HG02623 (cell line): ENCODE results near the gene TP63.

Experiments
- ATAC-seq: cut with Tn5 transposase; IDR thresholded peaks from one replicate; pipeline ENCODE4 v1.9.1; 2021; ENCODE audit warnings: moderate library complexity; ENCODE audit not compliant: unreplicated experiment

TP63 gene

DNA sequence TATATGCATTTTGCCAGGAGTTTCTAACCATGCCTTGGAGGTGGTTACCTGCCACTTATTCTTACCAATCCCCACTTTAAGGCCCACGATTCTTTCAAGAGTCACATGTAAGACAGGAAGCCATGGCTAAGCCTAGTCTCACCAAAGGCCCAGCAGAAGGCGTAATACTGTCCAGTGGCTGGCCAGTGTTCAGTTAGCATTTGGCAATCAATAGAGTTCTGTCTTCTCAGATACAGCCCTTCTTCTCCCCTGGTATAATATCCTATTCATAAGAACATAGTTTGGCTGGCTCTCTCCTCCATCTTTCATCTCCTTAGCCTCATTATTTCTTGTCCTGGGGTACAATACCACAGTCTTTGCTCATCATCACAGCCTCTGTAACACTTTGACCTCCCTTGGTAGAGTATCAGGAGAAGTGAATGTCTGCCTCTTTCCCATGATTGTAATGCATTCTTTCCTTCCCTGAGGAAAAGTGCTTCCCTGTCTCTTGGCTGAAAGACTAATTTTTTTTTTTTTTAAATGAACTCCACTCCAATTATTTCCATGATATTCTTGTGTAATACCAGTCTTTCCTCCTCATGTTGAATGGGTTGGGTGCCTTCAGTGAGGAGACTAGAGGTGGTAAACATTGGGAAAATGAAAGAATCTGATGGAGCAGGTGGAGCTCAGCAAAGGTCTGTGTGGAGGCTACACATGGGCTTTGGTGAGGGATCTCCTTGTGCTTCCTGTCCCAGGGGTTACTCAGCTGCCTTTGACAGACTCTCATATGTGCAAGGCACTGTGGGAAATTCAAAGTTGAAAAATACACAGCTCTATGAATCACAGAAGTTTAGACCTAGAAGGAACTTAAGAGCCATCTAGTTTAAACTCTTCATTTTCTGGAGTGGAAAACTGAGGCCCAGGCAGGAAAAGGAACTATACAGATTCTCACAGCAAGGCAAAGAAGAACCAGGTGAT, 271.3 kb downstream of the TP63 start:
- ATAC-seq, result no peak

DNA sequence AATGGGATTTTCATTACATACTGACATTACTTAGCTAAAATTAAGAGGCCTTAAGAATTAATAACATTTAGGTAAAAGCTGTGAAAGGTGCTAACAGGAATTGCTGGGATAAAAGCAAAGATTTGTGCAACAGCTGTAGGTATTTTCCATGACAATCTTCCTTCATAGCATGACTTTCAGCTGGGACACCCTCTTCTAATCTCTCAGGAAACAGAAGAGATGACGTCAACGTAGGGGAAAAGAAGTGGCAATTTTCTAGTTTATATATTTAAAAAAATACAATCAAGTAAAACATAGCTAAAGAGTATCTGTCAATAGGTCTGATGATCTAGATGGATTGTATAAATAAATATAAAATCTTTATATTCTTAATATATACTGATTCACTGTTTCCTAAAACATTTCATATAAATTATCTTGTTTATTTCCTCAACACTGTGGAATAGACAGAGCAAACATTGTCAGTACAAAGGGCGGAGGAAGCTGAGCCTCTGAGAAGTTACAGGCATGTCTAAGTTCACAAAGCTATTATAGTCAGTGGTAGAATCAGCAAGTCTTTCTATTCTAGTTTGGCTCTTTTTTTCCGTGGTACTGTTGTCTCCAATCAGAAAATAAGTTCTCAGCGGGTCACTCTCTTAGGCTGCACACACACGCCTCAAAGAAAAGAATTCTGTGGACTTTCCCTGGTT, 272.5 kb downstream of the TP63 start:
- ATAC-seq, result no peak

DNA sequence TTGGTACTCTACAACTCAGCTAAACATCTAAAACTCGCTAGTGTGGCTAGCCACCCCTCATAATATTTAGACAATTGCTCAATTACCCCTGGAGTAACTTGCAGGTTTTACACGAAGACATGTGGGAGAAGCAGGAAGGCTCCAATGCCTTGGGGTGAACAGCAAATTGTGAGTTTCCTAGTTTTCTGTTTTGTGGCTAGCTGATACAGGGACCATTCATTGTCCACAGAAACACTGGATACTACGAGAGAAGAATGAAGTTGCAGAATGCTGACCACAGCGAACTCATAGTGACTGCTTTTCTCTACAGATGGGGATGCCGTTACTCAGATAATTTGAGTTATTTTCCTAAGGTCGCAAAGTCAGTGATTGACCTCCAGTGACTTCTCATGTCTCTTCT, 276.6 kb downstream of the TP63 start:
- no peak for ATAC-seq

DNA sequence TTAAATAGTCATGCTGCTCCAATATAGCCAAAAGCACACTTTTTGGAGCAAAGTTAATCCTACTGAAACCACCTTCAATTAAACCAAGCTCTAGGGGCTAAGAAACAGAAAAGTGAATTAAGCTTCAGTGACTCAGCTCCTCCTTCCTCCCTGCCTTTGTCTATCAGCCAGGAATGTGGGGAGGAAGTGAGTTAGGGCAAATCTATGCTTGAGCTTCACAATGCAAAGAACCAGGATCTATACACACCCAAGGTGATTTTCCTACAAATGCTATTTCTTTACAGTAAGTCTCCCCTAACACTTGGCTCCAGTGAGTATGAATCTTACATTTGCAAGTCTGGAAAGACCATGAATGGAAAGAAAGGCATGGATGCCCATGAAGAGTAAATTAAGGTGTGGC, 277.5 kb downstream of the TP63 start:
- no peak for ATAC-seq

DNA sequence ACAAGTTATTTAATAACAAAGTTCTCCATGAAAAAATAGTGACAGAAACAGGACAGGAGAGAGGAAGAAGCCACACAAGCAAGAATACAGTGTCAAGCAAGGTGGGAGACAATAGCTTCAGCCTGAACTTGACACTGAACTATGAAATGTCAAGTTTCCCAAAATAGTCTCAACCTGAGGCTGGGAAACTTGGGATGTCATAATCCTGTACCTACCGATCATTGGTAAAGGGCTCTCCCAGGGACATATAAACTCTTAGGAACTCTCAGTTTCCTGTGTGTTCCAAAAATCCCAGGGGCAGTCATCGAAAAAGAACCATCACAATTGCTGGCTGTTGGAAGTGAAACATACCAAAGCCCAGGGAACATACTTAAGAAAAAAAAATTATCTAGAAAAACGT, 277.9 kb downstream of the TP63 start:
- no peak for ATAC-seq

DNA sequence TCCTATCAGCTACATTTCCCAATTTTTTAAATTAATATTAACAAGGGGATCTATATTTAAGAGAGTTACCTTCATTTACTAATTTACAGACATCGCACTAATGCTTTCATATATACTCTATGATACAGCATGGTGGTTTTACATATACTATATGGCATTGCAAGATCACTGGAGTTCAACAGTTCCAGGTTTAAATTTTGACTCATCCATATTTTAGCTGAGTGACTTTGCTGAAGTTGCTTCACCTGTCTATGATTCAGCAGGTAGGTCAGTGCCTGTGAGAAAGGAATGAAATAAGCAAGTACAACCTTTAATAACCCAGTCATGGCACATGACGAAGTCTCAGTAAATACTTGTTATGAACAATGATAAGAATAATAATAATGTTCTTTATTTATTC, 278.4 kb downstream of the TP63 start:
- no peak for ATAC-seq

DNA sequence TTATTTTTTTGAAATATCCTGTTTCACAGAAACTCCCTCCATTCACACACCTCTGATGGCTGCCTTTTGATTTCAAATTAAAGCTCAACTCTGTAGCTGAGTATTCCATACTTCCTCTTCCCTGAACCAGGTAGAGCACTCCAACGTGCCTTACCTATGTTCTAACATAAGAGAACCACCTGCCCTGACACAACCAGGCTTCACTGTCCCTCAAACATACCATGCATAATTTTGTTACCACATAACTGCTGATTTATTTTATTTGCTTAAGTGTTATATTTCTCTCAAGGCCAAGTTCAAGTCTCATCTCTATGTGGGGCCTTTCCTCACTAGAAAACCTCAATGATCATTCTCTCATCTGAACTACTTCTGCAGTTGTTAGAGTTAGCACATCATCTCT, 279.8 kb downstream of the TP63 start:
- no peak for ATAC-seq

DNA sequence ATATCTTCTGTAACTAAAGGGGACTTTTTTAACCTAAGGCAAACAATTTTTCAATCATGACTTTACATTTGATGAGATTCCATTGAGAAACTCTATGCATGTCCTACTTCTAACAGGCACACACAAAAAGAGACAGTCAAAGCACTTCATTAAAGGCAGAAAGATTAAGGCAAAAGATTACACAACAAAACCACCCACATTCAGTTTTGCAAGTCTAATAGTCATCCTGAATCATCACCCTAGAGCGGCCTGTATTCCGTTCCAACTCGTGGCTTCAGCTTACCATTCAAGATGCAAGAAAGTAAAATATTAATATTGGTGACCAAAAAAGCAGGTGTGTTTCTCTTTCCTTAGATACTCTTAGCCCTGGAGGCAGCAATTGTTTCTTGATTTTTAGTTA, 283.6 kb downstream of the TP63 start:
- no peak for ATAC-seq

DNA sequence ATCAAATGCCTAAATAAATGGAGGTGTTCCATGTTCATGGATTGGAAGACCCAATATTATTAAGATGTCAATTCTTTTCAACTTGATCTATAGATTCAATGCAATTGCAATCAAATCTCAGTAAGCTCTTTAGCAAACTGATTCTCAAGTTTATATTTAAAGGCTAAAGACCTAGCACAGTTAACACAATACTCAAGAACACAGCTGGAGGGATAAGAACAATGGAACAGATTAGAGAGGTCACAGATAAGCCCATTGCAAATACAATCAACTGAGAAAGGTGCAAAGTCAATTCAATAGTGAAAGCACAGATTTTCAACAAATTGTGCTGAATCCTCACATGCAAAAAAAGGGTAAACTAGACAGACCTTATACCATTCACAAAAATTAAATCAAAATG, 290.6 kb downstream of the TP63 start:
- ATAC-seq, result no peak

DNA sequence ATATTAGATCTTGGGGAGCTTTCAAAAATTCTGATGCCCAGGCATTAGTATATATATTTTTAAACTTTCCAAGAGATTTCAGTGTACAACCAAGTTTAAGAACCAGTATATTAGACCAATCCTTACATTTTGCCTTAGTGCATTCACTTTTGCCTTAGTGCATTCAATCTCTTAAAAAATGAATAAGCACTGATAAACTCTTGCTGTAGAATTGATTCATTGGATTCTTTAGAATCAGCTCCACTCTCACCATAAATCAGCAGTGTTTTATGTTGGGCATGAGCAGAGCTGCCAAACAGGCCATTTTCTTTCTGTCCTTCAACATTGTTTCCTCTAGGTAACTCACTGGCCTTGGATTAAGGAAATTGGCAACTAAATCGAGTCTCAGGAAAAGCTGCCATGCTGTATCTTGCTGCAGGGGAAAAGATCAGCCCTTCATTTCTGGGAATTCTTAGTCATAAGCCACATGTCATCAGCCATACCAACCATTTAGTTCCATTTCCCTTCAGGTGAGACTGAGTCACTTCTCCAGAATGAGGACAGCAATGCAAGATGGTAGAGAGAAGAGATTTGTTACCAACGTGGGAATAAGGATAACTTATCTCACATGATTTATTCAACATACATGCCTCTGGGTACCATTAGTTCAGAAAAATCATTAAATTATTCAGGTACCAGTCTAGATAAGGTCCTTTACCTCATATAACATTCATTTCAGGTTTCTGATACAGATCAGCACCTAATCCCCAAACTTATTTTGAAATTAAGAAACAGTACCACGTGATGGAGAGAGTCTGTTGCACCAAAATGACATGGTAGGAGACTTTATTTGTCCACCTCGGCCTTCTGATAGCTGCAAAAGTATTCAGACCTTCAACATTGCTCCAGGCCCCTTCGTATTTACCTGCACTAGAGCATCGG, 297.0 kb downstream of the TP63 start:
- no peak for ATAC-seq

DNA sequence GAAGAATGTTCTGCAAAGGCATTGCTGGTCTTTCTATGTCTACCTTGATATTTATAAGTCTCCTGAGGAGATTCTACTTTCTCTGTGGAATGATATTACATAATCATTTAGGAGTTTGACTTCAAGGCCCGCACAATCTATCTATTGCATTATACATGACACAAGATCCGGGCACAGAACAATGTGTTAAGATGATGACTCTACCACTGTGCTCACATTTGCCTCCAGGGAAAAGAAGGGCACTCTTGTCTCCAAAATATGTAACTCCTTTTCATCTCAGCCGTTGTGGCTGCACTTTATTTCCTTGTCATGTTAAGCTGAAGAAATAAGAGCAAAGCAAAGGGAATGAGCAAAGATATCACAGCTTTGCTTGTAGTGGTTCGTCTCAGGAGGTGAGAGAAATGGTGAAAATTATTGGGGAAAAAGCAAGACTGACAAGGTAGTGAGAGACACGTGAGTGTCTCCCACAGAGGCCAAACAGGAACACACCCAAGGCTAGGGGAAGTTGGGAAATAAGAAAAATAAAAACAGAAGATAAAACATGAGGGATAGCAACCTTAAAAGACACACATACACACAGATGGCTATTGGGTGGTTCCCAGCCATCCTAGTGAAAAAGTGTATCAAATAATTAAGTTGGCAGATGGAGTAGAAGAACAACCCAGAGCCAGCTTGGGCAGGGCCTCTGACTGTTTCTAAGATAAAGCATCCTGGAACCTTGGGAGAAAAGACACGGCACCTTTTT, 305.2 kb downstream of the TP63 start:
- ATAC-seq, result no peak

DNA sequence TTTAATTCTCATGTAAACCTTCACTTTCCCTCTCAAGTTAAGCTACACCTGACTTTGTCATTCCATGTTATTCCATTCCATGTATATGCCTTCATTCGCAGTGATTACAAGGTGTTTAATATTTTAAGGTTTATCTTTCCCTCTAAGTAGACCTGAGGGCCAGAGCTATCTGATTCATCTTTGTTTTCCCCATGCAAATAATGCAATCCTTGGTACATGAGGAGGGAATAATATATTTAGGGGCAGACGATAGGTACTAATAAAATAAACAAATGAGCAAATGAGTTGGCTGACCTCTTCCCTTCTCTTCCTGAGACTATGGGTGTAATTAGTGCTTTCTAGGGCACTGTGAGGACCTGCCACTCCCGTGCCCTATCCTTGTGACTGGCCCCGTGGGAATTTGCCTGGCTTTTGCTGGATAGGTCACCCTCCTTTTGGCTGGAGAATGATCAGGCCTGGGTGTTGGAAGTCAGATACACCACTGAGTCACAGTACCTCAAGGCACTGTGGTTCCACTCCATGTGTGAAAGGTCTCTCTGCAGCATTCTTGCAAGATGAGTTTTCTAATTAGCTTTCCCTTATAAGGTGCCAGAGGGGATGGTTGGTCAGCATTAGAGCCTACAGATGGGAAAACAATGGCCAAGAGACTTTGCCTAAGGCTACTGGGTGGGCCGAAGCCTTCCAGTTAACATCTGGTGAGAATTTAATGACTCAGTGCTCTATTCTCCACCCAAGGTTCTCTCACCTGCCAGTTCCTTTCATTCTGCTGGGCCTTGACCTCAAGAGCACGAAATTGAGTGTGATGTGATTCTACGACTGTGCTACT, 306.3 kb downstream of the TP63 start:
- ATAC-seq, result no peak

DNA sequence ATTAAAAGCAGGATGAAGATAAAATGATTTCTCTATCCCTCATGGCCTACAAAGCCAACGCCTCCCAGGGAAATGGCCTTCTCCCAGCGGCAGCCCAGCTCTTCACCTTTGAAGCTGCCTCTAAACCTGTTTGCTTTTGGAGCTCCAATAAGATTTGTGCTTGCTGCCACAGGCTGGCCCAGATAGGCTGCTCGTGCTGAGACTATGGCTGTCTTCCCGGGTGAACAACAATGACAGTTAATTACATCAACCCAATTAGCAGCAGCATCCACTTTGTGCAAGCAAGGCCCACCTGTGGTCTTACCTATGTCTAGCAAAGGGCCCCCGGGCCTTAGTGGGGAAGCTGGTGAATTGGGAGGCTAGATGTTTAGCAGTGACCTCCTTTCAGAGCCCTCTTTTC, 309.9 kb downstream of the TP63 start:
- no peak for ATAC-seq

DNA sequence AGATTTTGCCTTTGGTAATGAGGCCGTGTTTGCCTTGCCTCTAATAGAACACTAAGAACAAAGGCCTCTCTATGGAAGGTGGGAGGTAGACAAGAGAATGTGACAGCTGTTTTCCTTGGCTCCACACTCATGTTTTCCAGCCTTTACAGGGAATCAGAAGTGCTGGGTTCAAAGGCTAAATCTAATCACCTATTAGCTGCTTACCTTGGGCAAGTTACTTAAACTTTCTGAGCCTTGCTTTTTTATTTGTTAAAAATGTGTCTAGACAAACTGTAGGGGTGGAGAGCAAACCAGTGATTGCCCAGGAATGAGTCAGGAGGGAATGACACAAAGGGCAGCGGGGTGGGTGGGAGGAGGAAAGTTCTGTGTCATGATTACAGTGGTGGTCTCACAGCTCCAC, 310.5 kb downstream of the TP63 start:
- no peak for ATAC-seq

DNA sequence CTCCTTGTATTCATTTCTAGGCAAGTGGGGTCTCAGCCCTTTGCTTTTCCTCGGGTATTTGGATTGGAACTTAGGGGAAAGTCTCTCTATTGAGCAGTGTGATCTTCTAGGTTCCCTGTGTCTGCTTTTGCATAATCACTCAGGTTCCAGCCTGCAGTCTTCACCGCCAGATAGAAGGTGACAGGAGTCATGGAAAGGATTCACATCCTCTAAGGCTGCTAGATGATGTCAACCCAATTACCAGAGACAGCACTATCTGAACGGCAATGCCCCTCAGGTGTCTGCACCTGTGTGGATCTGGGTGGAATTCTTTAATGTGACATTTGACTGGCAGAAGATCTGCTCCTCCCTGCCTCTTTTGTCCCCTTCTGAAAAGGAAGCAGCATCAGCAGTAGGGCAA, 311.8 kb downstream of the TP63 start:
- ATAC-seq, result no peak

DNA sequence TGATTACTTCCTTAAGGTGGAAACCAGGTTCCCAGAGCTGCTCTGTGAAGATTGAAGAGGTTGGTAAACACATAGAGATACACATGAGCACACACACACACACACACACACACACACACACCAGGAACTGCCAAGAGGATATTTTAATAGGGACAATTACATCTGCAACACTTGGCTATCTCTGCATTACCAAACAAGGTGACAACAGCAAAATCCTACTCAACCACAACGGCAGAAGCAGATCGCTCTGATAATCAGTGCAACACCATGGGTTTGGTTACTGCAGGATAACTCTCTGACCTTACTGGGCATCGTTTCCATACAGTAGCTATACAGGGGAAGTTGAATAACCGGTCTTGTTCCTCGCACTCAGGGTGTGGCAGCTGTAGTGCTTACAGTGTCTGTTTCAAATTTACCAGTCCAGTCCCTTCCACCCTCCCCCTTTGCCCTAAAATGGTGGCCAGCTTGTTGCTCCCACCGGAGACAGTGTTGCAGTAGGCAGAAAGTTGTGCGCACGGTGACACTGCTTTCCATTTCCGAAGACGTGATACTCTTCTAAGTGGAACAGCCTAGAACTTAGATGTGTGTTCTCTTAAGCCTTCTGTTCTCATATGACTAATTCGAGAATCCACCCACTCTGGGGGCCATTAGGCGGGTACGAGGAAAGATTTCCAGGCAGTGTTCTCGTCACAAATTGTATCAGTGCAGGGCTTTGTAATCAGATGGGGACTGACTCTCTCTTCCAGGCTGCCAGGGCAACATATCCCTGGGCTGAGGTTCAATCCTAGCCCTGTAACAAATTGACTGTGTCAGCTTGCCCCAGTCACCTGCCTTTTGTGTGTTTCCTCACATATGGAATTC, 313.3 kb downstream of the TP63 start:
- no peak for ATAC-seq

DNA sequence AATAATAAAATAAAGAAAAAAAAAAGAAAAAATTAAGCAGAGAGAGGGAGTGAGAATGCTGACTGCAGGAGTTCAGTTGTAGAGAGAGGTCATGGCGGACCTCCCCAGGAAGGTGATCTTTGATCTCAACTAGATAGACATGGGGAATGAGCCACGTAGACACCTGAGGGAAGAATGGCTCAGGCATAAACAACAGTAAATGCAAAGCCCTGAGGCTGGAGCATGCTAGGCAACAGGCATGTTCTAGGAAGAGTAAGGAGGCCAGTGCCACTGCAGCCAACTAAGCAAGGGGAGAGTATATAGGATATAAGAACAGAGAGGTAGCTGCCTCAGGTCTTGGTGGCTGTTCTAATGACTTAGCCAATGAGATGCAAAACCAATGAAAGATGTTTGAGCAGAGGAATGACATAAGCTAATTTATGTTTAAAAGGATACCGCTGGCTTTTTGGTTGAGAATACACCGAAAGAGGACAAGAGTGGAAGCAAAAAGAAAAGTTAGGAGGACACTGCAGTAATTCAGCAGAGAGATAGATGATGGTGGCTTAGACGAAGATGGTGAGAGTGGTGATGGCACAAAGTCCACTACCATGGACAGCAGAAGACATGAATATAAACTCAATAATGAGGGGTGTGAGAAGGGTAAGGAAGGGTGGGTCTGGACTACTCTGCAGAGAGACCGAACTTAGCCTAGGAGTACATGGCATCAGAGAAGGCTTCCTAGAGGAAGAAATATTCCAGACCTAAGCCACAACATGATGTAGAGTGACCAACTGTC, 314.9 kb downstream of the TP63 start:
- ATAC-seq, result no peak
